ENCODE results near the gene COPS9. TPM values are rescaled to one million over a fixed set of nuclear protein-coding genes. Genes with fewer than 3 reads are reported as not detected.

The COPS9 gene
- total RNA-seq, 2 donors from 2014 or later, result 151 to 161 TPM

- Mint-ChIP-seq H3K36me3 (ENCODE audit: low read depth) (peaks cover 53% of the 10 kb centered on the region), H3K27ac (no peak overlapping the region), H3K4me1 (no peaks in the 10 kb centered on the region), H3K4me3 (no peak overlapping the region), H3K27me3 (ENCODE audit: insufficient read depth) (no peaks in the 10 kb centered on the region), H3K9me3 (no peaks in the 10 kb centered on the region)
- Histone ChIP-seq H3K27ac (ENCODE audit: low read depth, low read length) (no peak overlapping the region), H3K36me3 (ENCODE audit: control insufficient read depth, insufficient read depth, low read length) (peaks cover 46% of the 10 kb centered on the region), H3K4me1 (ENCODE audit: control insufficient read depth, insufficient read depth, low read length) (no peaks in the 10 kb centered on the region), H3K9ac (ENCODE audit: extremely low read depth, low read length, poor library complexity, severe bottlenecking) (no peak overlapping the region), H3K9me3 (ENCODE audit: control insufficient read depth, low read length) (no peaks in the 10 kb centered on the region), H3K4me3 (ENCODE audit: low read length) (no peak overlapping the region), H3K27me3 (ENCODE audit: control insufficient read depth, insufficient read depth, low read length, poor library complexity, severe bottlenecking) (no peaks in the 10 kb centered on the region)
- 94 to 95% methylated on average over 6 to 10 of the region's 10 CpGs for WGBS, 2 experiments (ENCODE audit: insufficient coverage in 1 of 2, insufficient read length in 1 of 2)
- peak; percentile 13 for DNase-seq
- TF ChIP-seq, protein P1, sequence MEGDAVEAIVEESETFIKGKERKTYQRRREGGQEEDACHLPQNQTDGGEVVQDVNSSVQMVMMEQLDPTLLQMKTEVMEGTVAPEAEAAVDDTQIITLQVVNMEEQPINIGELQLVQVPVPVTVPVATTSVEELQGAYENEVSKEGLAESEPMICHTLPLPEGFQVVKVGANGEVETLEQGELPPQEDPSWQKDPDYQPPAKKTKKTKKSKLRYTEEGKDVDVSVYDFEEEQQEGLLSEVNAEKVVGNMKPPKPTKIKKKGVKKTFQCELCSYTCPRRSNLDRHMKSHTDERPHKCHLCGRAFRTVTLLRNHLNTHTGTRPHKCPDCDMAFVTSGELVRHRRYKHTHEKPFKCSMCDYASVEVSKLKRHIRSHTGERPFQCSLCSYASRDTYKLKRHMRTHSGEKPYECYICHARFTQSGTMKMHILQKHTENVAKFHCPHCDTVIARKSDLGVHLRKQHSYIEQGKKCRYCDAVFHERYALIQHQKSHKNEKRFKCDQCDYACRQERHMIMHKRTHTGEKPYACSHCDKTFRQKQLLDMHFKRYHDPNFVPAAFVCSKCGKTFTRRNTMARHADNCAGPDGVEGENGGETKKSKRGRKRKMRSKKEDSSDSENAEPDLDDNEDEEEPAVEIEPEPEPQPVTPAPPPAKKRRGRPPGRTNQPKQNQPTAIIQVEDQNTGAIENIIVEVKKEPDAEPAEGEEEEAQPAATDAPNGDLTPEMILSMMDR (conservative IDR thresholded peaks at IDR 0.05), result no peak
Measured at GRCh38 chr2:240126731-240127130, 9.4 kb downstream of the COPS9 start.

DNA sequence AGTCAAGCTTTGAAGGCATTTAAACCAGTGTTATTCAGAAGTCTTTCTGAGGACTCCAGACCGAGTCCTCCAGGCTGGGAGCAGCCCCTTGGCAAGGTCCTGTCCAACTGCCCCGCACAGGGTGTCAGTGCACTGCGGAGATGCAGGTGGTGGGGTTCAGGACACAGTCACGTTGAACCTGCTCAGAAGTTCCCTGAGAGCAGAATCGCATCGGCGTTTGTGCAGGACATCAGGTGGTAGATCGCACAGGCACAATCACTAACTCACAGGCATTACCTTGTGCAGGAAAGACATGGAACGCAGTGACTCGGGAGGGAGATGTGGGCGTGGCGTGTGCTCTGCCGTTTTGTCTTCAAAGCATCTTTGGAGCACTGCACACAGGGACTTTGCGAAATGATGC lies 10.4 kb downstream of the COPS9 start:
- TF ChIP-seq, protein P1 (conservative IDR thresholded peaks at IDR 0.05), result no peak
- H3K36me3 Mint-ChIP-seq (ENCODE audit: low read depth), result peaks cover 43% of the 10 kb centered on the region
- no peak overlapping the region for H3K4me3 Mint-ChIP-seq
- no peaks in the 10 kb centered on the region for H3K4me1 Mint-ChIP-seq
- no peaks in the 10 kb centered on the region for H3K27me3 Mint-ChIP-seq (ENCODE audit: insufficient read depth)
- Histone ChIP-seq H3K27ac (ENCODE audit: low read depth, low read length) (no peak overlapping the region), H3K4me1 (ENCODE audit: control insufficient read depth, insufficient read depth, low read length) (no peaks in the 10 kb centered on the region), H3K9me3 (ENCODE audit: control insufficient read depth, low read length) (no peaks in the 10 kb centered on the region), H3K4me3 (ENCODE audit: low read length) (no peak overlapping the region), H3K27me3 (ENCODE audit: control insufficient read depth, insufficient read depth, low read length, poor library complexity, severe bottlenecking) (no peaks in the 10 kb centered on the region), H3K36me3 (ENCODE audit: control insufficient read depth, insufficient read depth, low read length) (peaks cover 36% of the 10 kb centered on the region), H3K9ac (ENCODE audit: extremely low read depth, low read length, poor library complexity, severe bottlenecking) (no peak overlapping the region)
- 93 to 94% methylated on average over 14 of the region's 14 CpGs for WGBS, 2 experiments (ENCODE audit: insufficient coverage in 1 of 2, insufficient read length in 1 of 2)
- no peak overlapping the region for H3K27ac Mint-ChIP-seq
- no peaks in the 10 kb centered on the region for H3K9me3 Mint-ChIP-seq
- DNase-seq, result no peak

GRCh38 chr2:240124651-240125030 lies 11.5 kb downstream of the COPS9 start:
- H3K27ac Mint-ChIP-seq, result no peak overlapping the region
- H3K9me3 Mint-ChIP-seq, result peaks cover under 1% of the 10 kb centered on the region

More at GRCh38 chr2:240124651-240125030, 11.5 kb downstream of the COPS9 start:
- Histone ChIP-seq H3K27me3 (ENCODE audit: control insufficient read depth, insufficient read depth, low read length, poor library complexity, severe bottlenecking) (no peaks in the 10 kb centered on the region), H3K4me3 (ENCODE audit: low read length) (no peak overlapping the region), H3K4me1 (ENCODE audit: control insufficient read depth, insufficient read depth, low read length) (no peaks in the 10 kb centered on the region), H3K27ac (ENCODE audit: low read depth, low read length) (no peak overlapping the region), H3K9me3 (ENCODE audit: control insufficient read depth, low read length) (no peaks in the 10 kb centered on the region), H3K36me3 (ENCODE audit: control insufficient read depth, insufficient read depth, low read length) (peaks cover 25% of the 10 kb centered on the region), H3K9ac (ENCODE audit: extremely low read depth, low read length, poor library complexity, severe bottlenecking) (no peak overlapping the region)
- WGBS, 2 experiments (ENCODE audit: insufficient coverage in 1 of 2, insufficient read length in 1 of 2), result 88 to 91% methylated on average over 7 to 8 of the region's 8 CpGs
- no peaks in the 10 kb centered on the region for H3K4me1 Mint-ChIP-seq
- no peaks in the 10 kb centered on the region for H3K27me3 Mint-ChIP-seq (ENCODE audit: insufficient read depth)
- peak; percentile 26 for DNase-seq
- H3K36me3 Mint-ChIP-seq (ENCODE audit: low read depth), result peaks cover 32% of the 10 kb centered on the region
- no peak overlapping the region for H3K4me3 Mint-ChIP-seq
- TF ChIP-seq, protein P1 (conservative IDR thresholded peaks at IDR 0.05), result no peak
